GM19455 (cell line): ENCODE measurements around the gene DPEP2.
"Not testable (repeated sequence)": the region's sequence is repeated elsewhere in the genome, so short reads cannot be mapped to it uniquely, and the experiment has no call there.

ENCODE experiments used
- ATAC-seq: cut with Tn5 transposase; IDR thresholded peaks from one replicate; pipeline ENCODE4 v1.9.1; 2021; ENCODE audit not compliant: unreplicated experiment

The DPEP2 gene

DNA sequence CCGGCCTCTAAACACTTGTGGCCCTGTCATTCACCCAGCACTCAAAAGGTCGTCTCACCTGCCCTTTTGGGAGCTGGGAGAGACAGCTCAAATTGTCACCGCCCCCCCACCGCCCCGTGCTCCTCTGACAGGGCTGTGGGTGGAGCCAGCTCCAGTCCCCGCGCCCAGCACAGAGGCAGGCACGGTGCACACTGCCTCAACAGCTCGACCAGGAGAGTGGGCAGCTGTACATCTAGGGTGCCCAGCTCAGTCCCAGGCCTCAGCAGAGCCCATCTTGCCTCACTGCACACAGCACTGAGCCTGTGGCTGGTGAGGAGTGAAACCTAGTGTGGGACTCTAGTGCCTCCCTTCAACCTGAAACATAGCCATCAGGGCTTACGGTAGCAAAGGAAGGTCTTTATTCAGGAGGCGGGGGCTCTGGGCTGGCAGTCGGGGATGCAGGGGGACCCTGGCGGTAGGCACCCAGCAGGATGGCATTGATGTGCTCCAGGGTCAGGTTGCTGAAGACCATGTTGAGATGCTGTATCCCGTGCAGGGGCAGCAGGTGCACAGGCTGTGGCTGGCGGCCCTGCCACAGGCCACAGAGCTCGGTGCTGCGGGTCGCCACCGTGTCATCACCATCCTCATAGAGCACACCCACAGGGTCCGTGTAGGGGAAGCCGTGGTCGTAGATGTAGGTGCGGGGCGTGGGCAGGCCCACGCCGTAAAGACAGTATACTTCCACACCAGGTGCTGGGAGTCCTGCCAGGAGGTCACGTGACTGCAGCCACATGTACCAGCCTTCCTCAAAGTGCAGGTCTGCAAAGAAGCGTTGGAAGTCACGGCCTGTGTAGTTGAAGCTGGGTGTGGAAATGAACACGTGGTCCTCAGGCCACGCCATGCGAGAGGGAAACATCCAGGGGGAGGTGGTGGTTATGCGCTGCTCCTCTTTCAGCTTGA, 59.5 kb downstream of the DPEP2 start:
- no peak for ATAC-seq

DNA sequence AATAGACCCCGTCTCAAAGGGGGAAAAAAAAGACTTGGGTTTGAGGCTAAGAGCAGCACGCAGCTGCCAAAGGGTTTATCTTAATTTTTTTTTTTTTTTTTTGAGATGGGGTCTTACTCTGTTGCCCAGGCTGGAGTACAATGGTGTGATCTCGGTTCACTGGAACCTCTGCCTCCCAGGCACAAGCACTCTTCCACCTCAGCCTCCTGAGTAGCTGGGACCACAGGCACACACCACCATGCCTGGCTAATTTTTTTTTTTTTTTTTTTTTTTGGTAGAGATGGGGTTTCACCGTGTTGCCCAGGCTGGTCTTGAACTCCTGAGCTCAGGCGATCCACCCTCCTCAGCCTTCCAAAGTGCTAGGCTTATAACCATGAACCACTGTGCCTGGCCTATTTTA, 61.6 kb downstream of the DPEP2 start:
- ATAC-seq = not testable (repeated sequence)
